Measurements from ENCODE around the gene MYH15. TPM values are rescaled to one million over a fixed set of nuclear protein-coding genes. Genes with fewer than 3 reads are reported as not detected.

Gene MYH15
- total RNA-seq, 1 experiment from 2014 or later = not detected

DNA sequence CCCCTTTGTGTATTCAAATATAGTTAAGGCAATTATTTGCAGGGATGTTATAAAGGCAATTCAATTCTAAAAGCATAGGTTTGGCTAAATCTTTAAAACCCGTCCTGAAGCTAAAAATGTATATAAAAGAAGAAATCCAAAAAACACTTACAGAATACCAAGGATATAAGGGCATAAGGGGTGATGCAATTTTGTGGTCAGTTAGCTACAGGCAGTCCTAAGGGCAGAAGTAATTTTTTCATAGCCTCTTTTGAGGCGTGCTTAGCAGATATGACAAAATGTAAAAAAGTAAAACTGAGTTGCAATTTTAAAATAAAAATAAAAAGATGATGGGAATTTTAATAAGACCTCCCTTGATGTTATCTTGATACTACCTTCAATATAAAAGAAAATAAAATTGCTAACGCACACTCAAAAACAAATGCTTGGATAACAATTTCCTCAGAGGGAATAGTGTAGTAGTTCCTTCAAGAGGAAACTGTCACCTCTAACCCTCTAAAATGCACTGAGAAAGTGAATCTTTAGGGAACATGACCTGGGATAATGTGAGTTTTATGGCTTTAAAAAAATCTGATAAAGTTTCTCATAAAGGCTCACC, 104.2 kb downstream of the MYH15 start:
- no peak for DNase-seq (ENCODE audit: low read depth)
- in situ Hi-C loops (cut with HindIII; ENCODE audit: low pct_unique_long_range_greater_than_20kb, low sequenced_read_pairs) = no loop called here

DNA sequence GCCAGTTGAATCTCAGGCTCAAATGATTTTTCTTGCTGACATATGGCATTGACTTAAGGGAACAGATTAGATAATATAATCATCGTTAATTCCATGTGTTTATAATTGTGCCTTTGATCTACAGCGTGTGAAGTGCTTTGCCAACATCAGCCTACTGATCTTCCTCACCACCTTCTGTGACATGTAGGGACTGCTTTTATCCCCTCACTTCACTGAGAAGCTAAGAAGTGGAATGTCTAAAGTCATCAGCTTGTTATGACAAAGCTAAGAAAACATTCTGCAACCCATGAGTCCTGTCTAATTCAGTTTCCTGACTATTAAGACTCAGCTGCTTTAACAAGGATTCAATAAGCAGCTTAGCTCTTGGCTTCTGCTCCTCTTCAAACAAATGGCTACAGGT, 106.0 kb downstream of the MYH15 start:
- no peak for DNase-seq (ENCODE audit: low read depth)
- in situ Hi-C loops (cut with HindIII; ENCODE audit: low pct_unique_long_range_greater_than_20kb, low sequenced_read_pairs) = no loop called here

DNA sequence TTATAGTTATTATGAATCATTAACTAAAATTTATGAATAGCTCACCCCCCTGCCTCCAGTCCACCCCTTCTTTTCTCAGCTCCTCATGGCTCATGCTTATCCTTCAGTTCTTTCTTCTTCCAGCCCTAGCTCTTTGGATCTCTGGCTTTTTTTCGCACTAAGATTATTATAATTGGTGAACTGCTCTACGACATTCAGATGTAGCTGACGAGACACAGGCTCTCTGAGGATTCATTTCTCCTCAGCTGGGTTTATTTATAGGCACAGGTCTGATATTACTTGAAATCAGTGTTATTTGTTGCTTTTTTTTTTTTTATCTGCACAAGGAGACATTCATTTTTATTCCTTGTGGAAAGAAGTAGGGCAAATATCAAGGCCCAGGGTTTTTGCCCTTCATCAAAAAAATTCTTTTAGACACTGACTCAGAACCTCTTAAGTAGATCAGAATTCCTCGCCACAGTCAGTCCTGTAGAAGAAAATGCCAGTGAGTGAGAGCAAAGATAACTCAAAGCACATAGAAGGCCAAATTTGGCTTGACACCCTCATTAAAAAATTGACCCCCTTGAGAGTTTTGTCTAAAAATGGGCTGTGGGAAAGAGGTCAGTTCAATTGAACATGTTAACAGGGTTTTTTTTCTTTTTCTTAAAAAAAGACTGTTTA, 106.6 kb downstream of the MYH15 start:
- in situ Hi-C loops (cut with HindIII; ENCODE audit: low pct_unique_long_range_greater_than_20kb, low sequenced_read_pairs) = no loop called here
- no peak for DNase-seq (ENCODE audit: low read depth)

DNA sequence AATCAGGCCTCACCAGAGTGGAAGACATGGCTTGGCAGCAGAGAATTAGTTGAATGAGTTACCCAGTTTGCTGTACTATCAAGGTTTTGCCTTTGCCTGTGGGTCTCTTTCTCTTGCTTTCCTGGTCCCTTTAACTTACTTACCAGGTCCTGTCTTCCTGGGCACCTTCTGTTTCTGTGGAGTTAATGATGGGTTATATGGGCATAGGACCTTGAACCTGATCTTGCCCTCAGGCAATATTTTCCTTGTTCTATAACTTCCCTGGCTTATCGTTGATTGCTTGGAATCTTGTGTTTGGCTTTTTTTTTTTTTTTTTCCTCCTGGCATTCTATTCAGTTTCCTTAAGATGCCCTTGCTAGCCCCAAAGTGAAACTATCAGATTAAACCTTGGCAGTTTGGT, 107.2 kb downstream of the MYH15 start:
- in situ Hi-C loops (cut with HindIII; ENCODE audit: low pct_unique_long_range_greater_than_20kb, low sequenced_read_pairs) = no loop called here
- no peak for DNase-seq (ENCODE audit: low read depth)

DNA sequence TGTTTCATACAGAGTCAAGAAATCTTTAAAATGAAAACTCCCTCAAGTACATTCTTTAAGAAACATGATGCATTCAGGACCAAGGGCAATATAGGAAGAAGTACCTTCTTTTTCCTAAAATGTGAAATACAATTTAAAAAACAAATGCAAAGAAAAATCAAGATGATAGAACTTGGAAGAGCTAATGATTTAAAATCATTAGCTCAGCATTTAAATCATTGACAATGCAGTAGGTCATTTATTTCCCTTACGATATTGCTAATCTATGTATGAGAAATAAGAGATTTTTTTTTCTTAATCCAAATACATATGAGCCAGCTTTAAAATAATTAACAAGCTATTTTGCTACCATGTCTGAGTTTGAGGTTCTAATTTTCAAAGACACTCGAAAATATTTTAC, 108.6 kb downstream of the MYH15 start:
- DNase-seq (ENCODE audit: low read depth) = no peak
- in situ Hi-C loops (cut with HindIII; ENCODE audit: low pct_unique_long_range_greater_than_20kb, low sequenced_read_pairs) = no loop called here

DNA sequence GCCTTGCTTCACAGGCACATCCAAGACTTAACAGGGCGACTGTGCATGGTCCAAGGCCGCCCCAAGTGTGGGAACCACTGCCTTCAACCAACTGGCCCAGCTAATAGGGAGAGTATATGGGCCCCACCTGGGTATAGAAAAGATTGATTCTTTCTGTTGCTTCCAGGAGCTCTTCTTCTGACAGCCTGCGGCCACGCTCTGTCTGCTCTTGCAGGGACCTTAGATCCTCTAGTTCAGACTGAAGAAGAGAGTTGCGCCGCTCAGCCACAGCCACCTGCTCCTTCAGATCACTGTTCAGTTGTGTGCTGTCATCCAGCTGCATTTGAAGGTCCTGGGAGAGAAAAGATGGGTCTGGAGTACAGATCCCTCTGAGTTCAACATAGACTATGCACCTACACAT, 111.9 kb downstream of the MYH15 start:
- in situ Hi-C loops (cut with HindIII; ENCODE audit: low pct_unique_long_range_greater_than_20kb, low sequenced_read_pairs) = no loop called here
- no peak for DNase-seq (ENCODE audit: low read depth)

DNA sequence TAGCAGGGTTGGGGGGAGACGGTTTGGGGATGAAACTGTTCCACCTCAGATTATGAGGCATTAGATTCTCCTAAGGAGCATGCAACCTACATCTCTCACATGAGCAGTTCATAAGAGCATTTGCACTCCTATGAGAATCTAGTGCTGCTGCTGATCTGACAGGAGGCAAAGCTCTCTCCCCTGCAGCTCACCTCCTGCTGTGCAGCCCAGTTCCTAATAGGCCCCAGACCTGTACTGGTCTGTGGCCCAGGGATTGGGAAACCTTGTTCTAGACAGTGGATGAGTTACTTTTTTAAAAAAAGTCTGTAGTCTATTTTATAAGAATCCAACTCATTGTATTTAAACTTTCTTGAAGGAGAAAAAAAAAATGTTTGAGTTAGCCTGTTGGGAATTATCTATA, 114.1 kb downstream of the MYH15 start:
- in situ Hi-C loops (cut with HindIII; ENCODE audit: low pct_unique_long_range_greater_than_20kb, low sequenced_read_pairs) = no loop called here
- DNase-seq (ENCODE audit: low read depth) = no peak

DNA sequence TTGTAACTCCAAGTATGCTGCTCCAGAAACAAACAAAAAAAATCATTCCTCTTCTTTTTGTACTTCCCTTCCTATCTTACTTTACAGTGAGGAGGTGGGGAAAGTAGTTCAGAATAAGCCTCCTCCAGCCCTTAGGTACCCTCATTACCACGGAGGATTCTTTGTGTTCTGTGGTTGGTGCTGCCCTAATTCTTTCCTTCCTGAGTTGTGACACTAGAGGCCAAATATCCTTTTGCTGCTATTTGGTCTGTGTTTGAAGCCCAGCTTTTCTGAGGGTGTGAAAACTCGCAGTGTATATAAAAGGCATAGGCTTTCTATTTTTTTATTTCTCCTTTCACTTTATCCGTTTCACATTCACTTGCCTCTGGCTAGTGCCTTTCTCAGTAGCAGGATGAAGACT, 115.8 kb downstream of the MYH15 start:
- in situ Hi-C loops (cut with HindIII; ENCODE audit: low pct_unique_long_range_greater_than_20kb, low sequenced_read_pairs) = no loop called here
- no peak for DNase-seq (ENCODE audit: low read depth)

DNA sequence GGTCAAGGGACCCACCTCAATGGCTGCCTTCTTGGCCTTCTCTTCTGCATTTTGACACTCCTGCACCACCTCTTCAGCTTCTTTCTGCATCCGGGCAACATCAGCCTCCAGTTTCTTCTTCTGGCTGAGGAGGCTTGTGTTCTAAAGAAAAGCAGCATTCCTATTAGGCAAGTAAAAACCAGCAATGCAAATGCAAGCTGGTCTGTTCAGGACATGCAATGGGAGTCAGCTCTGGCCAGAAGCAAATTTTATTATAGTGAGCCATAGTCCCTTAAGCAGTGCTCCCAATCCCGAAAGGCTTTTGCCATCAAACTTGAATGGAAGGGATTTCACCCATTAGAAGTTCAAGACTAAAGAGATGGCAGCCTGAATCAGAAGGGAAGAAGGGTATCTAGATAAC, 116.4 kb downstream of the MYH15 start:
- DNase-seq (ENCODE audit: low read depth) = no peak
- in situ Hi-C loops (cut with HindIII; ENCODE audit: low pct_unique_long_range_greater_than_20kb, low sequenced_read_pairs) = no loop called here

DNA sequence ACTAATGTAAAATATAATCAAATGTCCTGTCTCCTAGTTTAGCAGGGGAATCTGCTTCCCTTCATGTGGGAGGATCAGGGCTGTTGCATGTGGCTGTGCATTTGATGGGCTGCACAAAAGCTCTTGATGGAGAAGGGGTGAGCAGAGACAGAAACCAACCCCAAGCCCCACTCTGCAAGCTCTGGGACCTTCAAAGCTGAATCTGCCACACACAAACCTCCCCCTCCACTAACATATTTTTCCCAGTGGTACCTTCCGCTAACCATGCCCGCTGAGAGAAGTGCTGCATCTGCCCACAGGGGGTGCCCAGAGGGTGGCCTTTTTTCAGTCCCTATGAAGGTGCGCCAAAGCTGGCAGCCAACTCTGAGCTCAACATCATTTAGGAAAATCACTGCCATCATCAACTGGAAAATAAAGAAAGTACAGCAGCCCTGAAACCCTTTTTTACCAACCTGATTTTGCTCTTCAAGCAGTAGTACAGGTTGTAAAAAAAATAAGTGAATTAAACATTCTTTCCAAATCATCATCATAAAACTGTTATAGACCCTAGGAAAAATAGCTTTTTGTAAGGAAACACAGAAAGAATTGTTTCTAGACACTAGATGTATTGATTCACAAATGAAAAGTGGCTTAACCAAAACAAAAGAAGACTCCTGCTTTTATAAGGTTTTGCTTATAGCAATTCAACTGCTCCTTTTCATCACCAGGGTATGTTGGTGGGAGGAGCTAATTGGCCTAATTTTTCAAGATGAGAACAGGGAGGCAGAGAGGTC, 117.1 kb downstream of the MYH15 start:
- in situ Hi-C loops (cut with HindIII; ENCODE audit: low pct_unique_long_range_greater_than_20kb, low sequenced_read_pairs) = no loop called here

DNA sequence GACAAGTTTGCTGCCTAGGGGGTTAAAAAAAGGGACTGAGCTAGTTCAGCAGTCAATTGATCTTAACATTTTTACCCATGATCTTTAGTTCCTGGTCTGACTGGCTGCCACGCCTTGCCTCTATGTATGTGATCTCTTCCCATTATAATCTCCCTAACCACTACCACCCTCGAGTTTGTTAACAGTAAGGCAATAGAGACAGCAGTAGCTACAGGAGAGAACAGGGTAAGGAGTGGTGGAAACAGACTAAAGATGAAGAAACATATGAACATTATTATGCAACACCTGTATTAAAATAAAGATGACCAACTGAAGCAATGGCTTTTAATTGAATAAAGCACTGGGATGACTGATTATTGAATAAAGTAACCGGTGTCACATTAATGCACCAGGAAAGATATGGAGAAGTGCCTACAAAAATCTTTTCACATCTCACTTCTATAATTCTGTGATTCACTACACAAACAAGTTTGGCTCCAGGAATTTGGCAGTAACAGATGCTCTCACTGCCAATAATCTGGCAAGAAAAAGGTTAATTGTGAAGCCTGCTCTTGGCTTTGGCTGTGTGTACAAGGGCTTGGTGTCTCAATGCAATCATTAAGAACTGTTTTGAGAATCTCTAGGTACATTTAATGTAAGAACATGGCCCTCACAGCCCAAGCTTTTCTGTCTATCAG, 118.3 kb downstream of the MYH15 start:
- no peak for DNase-seq (ENCODE audit: low read depth)
- in situ Hi-C loops (cut with HindIII; ENCODE audit: low pct_unique_long_range_greater_than_20kb, low sequenced_read_pairs) = no loop called here

More for the DNA sequence above, 117.1 kb downstream of the MYH15 start:
- DNase-seq (ENCODE audit: low read depth) = no peak

DNA sequence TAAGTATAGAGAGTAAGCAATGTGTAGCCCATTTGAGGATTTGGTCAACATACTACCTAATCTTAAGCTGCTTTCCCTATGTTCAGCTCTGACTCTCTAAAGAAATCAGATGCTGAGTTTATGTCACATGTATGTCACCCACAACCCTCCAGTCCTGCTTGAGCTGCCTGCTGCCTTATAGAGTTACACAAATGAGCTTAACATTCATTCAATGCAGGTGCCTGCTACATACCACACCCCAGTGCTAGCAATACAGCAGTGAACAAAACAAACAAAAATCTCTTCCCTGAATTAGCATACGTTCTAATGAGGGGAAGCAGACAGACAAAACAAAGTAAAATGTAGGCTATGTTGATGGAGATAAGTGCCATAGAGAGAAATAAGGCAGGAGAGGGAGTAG, 121.0 kb downstream of the MYH15 start:
- in situ Hi-C loops (cut with HindIII; ENCODE audit: low pct_unique_long_range_greater_than_20kb, low sequenced_read_pairs) = no loop called here
- DNase-seq (ENCODE audit: low read depth) = no peak

DNA sequence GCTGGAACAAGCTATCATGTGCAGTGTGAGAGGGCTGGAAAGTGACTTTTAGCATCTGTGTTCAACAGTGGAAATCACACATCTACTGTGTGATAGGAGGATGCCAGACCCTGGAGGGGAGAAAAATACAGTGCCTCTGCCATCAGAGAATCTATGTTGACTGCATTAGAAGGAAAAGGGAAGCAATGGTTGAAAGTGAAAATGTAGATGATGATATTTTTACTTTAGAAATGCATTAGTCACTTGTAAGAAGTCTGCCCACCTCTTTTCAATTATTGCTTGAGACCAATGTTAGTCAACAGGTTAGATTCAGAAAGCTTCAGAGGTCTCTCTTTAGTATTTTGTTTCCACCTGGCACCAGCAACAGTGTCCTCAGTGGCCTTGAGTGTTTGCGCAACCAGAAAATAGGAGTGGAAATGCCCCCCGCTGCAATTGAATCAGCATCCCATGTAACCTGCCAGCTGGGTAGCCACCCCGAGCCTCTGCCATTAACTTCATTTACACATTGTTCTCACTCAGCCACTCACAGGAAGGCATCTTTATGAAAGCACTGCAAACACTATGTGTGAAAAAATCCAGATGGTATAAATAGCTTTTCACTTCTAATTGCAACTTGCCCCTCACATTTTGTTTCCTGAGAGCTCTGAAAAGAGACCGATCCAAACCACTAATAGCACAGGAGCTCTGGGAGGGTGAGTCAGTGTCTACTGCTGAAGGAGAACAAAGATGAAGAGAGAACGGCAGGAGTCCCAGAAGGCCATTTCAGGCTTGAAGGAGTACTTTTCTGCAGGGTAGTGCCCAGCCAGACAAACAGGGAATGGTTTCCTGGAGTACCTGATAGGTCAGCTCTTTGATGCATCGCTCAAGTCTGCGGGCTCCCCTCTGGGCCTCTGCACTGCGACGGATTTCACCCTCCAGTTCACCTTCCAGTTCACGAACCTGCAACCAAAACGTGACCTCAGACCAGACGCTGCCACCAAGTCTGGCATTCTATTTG, 122.0 kb downstream of the MYH15 start:
- in situ Hi-C loops (cut with HindIII; ENCODE audit: low pct_unique_long_range_greater_than_20kb, low sequenced_read_pairs) = no loop called here
- no peak for DNase-seq (ENCODE audit: low read depth)

DNA sequence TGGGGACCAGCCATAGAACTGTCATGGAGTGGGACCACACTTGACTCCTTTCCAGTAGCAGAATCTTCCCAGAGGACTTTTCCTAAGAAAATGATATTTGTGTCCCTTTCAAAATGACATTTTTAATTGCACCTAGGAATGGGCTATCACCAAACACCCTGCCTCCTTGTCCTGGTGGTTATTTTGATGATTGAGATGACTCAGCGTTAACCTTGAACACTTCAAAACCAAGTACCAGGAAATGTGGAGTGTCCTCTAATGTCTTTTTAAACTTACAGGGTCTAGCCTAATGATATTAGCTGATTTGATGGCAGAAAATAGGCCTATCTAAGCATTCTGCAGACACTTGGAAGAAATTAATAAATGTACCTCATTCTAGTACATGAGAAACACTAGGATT, 123.3 kb downstream of the MYH15 start:
- in situ Hi-C loops (cut with HindIII; ENCODE audit: low pct_unique_long_range_greater_than_20kb, low sequenced_read_pairs) = no loop called here
- no peak for DNase-seq (ENCODE audit: low read depth)

DNA sequence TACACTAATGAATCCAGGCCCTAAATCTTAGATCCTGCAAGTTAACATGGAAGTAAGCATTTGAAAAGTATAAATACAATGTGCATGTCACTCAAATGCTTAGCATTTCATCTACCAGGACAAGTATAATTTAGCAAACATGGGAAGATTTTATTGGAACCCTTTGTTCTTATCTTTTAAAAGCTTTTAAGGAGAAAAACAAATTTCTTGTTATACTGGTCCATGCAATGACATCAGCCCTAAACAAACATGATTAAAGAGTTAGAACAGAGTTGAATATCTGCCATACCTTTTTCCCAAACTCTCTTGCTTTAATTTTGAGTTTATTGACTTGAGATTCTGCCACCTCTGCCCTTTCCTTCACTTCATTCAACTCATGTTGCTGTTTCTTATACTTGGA, 127.1 kb downstream of the MYH15 start:
- DNase-seq (ENCODE audit: low read depth) = no peak
- in situ Hi-C loops (cut with HindIII; ENCODE audit: low pct_unique_long_range_greater_than_20kb, low sequenced_read_pairs) = no loop called here

DNA sequence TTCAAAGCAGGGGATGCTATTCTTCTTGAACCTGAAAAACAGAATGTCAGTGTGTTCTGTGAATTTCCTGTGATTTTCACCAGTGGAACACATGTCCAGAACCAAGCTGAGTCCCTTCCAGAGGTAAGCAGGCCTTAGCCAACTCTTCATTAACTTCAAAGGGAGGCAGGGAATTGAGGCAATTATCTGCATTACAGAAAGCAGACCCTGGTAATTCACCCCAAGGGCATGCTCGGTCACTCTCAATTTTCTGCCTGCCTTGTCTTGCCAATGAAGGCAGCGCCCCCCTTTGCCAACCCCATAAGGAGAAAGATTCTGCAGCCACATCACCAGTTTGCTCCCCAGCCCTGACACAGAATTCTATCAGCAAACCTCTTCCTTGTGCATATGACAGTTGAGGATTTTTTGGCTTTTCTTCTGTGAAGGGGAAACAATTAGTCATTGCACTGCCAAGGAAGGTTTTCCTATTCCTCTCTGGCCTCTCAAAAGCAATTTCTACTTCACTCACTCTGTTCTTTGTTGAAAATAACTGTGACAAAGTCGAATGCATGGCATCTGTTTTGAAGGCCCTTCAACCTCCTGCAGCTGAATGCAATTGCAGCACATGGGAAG, 128.8 kb downstream of the MYH15 start:
- in situ Hi-C loops (cut with HindIII; ENCODE audit: low pct_unique_long_range_greater_than_20kb, low sequenced_read_pairs) = no loop called here
- DNase-seq (ENCODE audit: low read depth) = no peak

DNA sequence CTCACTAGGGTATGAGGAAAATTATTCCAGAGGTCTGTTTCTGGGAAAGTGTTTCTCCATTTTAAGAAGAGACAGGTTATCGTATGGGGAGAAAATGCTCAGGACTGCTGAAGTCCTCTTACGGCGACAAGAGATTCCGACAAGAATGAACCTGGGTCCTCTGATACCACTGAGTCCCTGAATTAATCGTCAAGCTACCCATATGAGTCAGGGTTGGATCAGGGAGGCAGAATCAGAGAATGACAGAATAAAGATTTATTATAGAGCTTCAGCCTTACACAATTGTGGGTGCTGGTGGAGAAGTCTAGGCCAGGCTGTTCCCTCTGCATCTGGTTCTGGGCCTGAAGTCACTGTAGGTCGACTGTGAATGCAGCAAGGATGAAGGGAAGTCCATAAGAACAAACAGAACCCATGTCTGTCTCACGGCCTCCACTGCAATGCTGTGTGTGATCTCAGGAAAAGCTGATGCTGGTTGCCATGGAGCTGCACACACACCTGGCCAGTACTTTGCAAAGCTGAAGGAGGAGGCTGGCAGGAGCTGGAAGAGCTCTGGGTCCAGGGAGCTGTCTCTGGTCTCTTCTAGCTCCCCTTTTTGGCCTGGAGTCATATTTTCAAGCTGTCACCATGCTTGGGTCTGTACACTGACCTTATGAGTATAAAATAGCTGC, 130.1 kb downstream of the MYH15 start:
- no peak for DNase-seq (ENCODE audit: low read depth)
- in situ Hi-C loops (cut with HindIII; ENCODE audit: low pct_unique_long_range_greater_than_20kb, low sequenced_read_pairs) = no loop called here

Data from Caki2 (cell line).